SH-SY5Y (cell line): ENCODE results near the gene LMX1B.
A peak's percentile ranks its signal among the peaks of the same experiment; 100 is the strongest.

Source experiments
- GATA2 ChIP-seq: IDR thresholded peaks from 2 replicates; pipeline ENCODE4 v1.6.1; 2011; ENCODE audit warnings: mild to moderate bottlenecking, low read depth, low read length
- GATA3 ChIP-seq: IDR thresholded peaks from 2 replicates; pipeline ENCODE4 v1.6.1; 2011; ENCODE audit warnings: low read depth, mild to moderate bottlenecking, low read length, moderate library complexity

The LMX1B gene

GRCh38 chr9:126642839-126643238 lies 29.1 kb downstream of the LMX1B start:
- TF ChIP-seq GATA3 = no peak
- TF ChIP-seq GATA2 = peak; percentile 84

GRCh38 chr9:126643945-126644527 lies 30.3 kb downstream of the LMX1B start:
- TF ChIP-seq GATA2 = no peak
- no peak for TF ChIP-seq GATA3

- TF ChIP-seq GATA3 (no peak), GATA2 (no peak)
These were observed 32.4 kb downstream of the LMX1B start for GRCh38 chr9:126646162-126646561.

GRCh38 chr9:126647585-126648411 lies 34.1 kb downstream of the LMX1B start:
- TF ChIP-seq GATA2 (no peak), GATA3 (no peak)

- TF ChIP-seq GATA2 (no peak), GATA3 (no peak)
These were observed 35.7 kb downstream of the LMX1B start for GRCh38 chr9:126649477-126649876.

- TF ChIP-seq GATA2 (peak; percentile 41; the same call in 1 of the 2 replicates), GATA3 (no peak)
These were observed 36.9 kb downstream of the LMX1B start for GRCh38 chr9:126650404-126651341.

GRCh38 chr9:126652140-126652582 lies 38.4 kb downstream of the LMX1B start:
- TF ChIP-seq GATA2 (peak; percentile 36), GATA3 (no peak)

GRCh38 chr9:126654124-126654523 lies 40.4 kb downstream of the LMX1B start:
- TF ChIP-seq GATA3 = no peak
- TF ChIP-seq GATA2 = no peak

- TF ChIP-seq GATA3 (no peak), GATA2 (no peak)
These were observed 44.6 kb downstream of the LMX1B start for GRCh38 chr9:126658201-126658825.

GRCh38 chr9:126658956-126659555 lies 45.3 kb downstream of the LMX1B start:
- no peak for TF ChIP-seq GATA2
- no peak for TF ChIP-seq GATA3

- no peak for TF ChIP-seq GATA2
- no peak for TF ChIP-seq GATA3
These were observed 47.4 kb downstream of the LMX1B start for GRCh38 chr9:126661122-126661520.

GRCh38 chr9:126661521-126662251 lies 48.0 kb downstream of the LMX1B start:
- TF ChIP-seq GATA3 = no peak
- TF ChIP-seq GATA2 = no peak

GRCh38 chr9:126663661-126664072 lies 49.9 kb downstream of the LMX1B start:
- TF ChIP-seq GATA2 = no peak
- TF ChIP-seq GATA3 = no peak

- no peak for TF ChIP-seq GATA3
- TF ChIP-seq GATA2 = no peak
These were observed 51.3 kb downstream of the LMX1B start for GRCh38 chr9:126664900-126665643.
